Measurements from ENCODE around the gene AGPAT1.
A peak's percentile ranks its signal among the peaks of the same experiment; 100 is the strongest.
"Not testable (repeated sequence)": the region's sequence is repeated elsewhere in the genome, so short reads cannot be mapped to it uniquely, and the experiment has no call there.

The AGPAT1 gene

DNA sequence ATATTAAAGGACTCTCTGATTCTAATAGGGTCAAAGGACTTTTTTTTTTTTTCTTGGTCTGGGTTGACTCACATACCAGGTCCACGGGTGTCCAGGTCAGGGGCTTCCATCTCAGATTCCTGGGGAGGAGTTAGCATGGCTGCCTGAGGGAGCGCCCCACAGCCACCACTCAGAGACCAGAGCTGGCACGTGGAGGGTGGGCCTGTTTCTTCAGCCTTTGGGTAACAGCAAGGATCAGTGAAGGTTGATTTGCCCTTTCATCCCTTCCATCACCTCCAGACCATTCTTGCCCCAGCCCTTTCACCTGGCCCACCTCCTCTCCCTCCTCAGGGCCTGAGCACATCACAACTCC lies 22.4 kb upstream of the AGPAT1 start:
- DNase-seq, result no peak

GRCh38 chr6:32196682-32197616 lies 21.1 kb upstream of the AGPAT1 start:
- DNase-seq, result no peak

- peak; percentile 89 for DNase-seq
Measured at GRCh38 chr6:32195902-32196681, 20.2 kb upstream of the AGPAT1 start.

DNA sequence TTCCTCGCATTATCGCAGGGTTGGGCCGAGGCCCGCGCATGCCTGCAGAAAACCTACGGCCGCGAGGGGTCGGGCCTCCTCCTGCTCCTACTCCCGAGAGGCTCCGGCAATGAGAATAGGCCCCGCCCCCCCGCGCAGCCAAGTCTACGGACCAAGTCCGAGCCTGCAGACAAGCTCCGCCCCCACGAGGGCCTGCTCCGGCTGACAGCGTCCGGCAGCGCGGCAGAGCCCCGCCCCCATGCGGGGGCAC lies 19.7 kb upstream of the AGPAT1 start:
- DNase-seq, result peak; percentile 100

DNA sequence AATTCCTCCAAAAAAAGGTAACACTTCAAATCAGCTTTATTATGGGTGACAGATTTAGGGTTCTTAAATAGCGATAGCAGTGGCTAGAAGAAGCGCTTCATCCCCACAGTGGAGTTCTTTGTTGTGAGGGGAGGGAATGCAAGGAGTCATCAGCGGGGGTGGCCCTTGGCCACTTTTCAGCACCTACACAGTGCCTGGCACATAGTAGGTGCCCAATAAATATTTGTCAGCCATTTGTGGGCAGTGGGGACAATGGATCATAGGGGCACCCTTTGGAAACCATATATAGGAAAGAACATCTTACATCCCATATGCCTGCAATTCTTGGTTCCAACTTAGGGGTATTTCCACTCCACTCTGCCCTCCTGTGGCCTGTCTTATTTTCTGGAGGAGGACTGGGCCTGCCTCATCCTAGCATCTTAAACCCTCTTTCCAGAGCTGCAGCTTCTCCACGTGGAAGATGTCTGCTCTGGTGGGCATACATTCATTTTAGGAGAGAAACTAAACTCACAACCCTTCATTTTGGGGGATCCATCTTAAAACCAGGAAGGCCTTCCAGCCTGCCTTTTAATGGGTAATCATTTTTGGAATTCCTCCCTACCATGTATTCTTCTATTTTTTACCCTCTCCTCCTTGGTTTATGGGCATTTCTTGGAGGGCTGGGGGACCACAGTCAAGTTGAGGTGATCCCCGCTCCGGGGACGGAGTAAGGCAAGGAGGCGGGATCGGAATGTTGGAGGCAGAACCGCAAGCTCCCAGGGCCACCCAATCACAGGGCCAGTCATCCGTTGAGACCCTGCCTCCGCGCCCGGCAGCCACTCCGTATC lies 19.2 kb upstream of the AGPAT1 start:
- DNase-seq, result peak; percentile 70

DNA sequence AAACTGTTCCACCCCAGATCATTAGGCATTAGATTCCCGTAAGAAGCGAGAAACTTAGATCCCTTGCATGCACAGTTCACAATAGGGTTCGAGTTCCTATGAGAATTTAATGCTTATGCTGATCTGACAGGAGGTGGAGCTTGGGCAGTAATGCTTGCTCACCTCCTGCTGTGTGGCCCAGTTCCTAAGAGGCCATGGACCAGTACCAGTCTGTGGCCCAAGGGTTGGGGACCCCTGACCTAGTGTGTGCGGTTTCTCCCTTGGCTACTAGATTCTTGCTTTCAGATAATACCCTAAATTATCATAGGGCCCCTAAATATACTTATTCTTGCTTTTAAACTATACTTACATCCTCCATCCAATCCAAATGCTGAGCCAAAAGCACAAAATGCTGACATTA lies 18.5 kb upstream of the AGPAT1 start:
- no peak for DNase-seq

DNA sequence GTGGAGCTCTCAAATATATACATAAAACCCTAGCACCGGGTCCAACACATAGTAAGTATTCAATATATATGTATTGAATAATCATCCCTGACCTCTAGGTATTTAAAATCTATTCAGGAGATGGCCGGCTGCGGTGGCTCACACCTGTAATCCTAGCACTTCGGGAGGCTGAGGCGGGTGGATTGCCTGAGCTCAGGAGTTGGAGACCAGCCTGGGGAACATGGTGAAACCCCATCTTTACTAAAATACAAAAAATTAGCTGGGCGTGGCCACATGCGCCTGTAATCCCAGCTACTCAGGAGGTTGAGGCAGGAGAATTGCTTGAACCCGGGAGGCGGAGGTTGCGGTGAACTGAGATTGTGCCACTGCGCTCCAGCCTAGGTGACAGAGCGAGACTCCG lies 17.2 kb upstream of the AGPAT1 start:
- DNase-seq, result not testable (repeated sequence)

- DNase-seq, result peak; percentile 60
Measured at GRCh38 chr6:32192608-32193039, 16.7 kb upstream of the AGPAT1 start, which contains the start of gene GPSM3. TSS of gene GPSM3 (minus strand) at chr6:32192643. CDS start at chr6:32192513, 130 bp downstream.

DNA sequence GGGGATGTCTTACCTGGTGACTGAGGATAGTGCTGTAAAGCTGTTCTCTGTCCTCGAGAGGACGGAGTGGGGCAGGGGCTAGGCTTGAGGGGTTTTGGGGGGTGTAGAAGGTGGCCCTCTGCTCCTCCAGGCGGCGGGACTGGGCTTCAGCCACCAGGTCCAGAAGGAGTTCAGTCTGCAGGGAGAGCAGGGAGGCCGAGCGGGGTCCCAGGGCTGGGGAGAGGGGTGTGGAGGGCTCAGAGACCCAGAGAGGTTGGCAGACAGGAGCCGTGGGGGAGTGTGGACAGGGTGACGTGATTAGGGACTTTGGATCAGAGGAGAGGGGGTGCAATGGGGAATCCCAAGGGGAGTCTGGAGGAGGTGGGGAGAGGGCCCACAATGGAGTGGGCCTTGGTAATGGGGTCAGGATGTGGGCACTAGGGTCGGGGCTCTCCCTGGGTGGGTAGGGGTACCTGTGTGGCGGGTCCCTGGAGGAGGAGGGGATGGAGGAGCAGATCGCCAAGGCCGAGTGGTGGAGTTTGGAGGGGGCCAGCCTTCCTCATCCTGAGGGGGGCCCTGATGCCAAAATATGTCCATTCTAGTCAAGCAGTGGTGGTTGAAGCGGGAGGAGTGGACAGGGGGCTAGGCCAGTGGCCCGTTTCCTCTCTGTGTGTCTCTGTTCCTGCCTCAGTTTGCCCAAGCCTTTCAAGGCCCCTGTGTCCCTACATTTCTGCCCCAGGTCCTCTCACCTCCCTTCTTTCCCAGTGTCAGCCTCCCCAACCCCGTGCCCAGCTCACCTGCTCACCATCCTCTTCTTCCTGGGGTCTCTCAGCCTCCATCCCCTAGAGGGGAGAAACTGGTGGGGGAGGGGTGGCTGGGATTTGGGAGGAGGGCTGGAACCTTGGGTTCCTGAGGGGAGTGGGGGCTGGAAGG lies 16.1 kb upstream of the AGPAT1 start:
- DNase-seq, result no peak

DNA sequence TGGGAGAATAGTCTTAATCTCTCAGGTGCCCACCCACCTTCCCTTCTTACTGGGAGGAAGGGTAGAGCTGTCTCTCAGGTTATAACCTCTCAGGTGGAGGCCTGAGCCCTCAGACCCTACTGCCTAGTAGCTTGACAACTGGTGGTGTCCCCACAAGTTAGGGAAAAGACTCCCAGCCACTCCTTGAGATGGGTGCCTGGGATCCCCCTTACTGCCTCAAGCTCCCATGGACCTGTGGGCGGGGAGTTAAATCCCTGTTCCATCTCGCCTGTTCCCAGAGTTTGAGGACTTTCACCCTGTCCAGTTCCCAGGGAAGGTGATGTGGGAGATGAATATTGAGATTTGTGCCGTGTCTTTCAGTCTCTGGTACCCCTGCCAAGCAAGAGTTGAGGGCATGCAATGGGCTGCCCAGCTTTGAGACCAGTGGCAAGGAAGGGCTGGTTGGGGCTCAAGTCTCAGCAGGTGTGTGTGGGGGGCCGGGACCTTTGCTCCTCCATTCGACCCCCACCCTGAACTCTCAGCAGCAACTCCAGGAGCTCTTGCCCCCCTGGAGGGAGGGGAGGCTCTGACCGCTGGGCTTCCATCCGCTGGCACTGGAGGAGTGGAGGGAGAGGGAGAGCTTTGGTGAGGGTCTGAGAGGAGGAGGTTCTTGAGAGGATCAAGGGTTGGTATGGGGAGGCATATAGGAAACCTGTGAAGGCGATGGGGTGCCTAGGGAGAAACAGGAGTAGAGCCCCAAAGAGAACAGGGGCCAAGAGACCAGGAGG lies 15.2 kb upstream of the AGPAT1 start:
- no peak for DNase-seq

DNA sequence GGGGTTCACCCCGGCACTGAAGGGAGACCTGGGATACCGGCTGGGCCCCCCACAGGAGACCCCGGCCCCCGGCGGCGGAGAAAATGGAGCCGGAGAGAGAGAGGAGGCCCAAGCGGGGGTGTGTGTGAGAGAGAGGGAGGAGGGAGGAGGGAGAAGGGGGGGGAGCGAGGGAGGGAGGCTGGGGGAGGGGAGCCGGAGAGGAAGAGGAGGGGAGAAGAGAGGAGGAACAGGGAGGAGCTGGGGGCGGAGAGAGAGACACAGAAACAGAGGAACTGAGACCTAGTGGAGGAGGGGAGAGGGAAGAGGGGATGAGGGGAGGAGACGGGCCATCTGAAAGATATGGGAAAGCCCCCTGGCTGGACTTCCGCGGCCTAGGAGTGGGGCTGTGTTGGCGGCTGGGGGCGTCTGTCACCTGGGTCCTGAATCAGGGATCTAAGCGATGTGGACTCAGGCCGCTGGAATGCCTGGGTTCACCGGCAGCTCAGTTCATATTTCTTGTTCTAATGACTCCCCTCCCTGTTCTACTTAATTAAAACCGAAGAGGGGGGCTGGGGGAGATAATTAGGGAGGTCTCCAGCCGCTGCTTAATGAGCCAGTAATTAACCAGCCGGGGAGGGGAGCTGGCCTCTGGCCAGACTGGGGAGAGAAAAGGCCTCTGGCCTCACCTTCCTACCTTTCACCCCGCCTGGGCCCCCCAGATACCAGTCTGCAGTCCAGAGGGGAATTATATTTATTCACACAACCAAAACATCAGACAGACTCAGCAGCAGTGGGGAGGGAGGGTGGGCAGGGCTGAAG lies 14.4 kb upstream of the AGPAT1 start, which contains the start of gene PBX2:
PBX2 (minus strand) TSS at position 149 of the 798 bp plus-strand sequence. CDS start 287 bp downstream, outside the sequence.
- DNase-seq, result peak; percentile 95

GRCh38 chr6:32189742-32190053 lies 13.8 kb upstream of the AGPAT1 start:
- no peak for DNase-seq

GRCh38 chr6:32189069-32189741 lies 13.3 kb upstream of the AGPAT1 start:
- DNase-seq, result no peak

- DNase-seq, result peak; percentile 19
Measured at GRCh38 chr6:32188381-32189068, 12.6 kb upstream of the AGPAT1 start.

DNA sequence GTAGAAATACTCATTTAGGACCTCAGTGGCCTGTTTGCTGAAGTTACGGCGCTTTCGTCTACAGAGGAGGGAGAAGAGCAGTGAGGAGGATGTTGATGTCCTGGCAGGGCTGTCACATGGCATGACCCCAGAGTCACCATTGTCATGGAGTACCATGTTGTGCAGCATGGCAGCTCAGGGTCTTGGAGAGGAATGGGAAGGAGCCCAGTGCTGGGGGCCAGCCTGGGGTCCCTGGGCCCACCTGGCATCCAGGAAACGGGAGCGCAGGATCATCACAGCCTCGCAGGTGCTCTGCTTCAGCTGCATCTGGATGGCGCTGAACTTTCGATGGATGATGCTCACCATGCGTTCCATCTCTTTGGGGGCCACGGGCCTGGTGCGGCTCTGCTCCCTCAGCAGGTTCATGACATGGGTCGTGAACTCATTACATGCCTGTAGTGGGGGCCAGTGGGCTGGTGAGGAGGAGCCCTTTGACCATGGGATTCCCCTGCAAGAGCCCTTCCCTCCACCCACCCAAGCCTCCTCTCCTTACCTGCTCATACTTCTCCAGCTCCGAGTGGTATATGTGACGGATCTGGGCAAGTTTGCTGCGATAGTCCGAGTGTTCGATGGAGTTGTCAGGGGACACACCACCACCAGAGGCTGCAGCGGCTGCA lies 12.0 kb upstream of the AGPAT1 start:
- DNase-seq, result not testable (repeated sequence)

DNA sequence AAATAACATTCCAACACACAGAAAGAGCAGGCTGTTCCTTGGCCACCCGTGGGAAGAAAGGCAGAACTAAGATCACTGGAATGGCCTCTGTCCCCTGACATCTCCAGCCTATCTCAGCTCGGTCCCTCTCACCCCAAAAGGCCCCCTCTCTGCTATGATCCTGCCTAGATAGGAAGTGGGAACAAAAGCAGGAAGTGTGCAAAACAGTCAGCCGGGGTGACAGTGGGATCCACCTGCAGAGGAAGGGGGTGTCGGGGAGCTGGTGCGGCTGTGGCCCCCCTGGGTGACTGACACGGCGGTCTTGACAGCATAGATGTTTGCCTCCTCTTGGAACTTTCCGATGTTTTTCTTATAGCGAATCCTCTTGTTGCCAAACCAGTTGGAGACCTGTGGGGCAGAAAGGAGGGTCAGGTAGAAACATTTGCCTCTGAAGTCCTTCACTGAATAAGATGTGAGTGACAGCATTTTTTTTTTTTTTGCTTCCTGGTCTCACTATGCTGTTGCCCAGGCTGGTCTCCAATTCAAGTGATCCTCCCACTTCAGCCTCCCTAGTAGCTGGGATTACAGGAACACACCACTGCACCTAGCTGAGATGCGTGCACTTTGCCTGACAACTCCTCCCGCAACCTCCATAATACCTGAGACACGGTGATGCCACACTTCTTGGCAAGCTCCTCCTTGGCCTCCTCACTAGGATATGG lies 11.3 kb upstream of the AGPAT1 start:
- DNase-seq, result no peak

- DNase-seq, result not testable (repeated sequence)
Measured at GRCh38 chr6:32186151-32186840, 10.4 kb upstream of the AGPAT1 start.
